Measurements from ENCODE around the gene ABCA7. TPM values are rescaled to one million over a fixed set of nuclear protein-coding genes. Genes with fewer than 3 reads are reported as not detected.
A peak's percentile ranks its signal among the peaks of the same experiment; 100 is the strongest.

ABCA7 gene
- total and polyA plus RNA-seq, 2 of the 13 experiments (the other 11 are each of a cell fraction or from before 2014, with no cell fraction given) = 4.4 to 32.4 TPM

DNA sequence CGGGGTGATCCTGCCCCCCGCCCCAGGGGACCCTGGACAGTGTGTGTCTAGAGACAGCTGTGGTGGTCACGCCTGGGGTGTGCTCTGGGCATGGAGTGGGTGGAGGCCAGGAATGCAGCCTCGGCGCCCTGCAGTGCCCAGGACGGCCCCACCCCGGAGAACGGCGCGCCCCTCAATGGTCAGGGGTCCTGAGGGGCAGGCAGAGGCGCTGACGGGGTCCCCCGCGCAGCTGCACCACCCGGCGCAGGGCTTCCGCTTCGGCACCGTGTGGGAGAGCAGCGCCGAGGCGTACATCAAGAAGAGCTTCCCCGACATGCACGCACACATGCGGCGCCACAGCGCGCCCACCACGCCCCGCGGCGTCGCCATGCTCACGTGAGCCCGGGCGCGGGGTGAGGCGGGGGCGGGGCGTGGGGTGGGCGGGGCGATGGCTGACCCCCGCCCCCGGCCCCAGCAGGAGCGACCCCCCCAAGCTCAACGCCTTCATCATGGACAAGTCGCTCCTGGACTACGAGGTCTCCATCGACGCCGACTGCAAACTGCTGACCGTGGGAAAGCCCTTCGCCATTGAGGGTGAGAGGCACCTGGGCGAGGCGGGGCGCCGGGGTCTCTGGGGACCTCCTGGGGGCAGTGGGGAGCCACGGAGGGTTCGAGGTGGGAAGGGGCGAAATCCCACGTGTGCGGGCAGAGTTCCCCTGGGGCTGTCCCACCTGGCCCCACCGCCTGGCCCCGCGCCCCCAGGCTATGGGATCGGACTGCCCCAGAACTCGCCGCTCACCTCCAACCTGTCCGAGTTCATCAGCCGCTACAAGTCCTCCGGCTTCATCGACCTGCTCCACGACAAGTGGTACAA is 32.3 kb upstream of the ABCA7 start:
- intact Hi-C loops (cut with micrococcal nuclease; ENCODE audit: unreplicated experiment) (no loop called here), in situ Hi-C loops (cut with HindIII; ENCODE audit: extremely low pct_ligation_motif_present, low pct_unique_long_range_greater_than_20kb) (no loop called here)
- no peaks in the 10 kb centered on the region for H3K79me2 ChIP-seq (ENCODE audit: insufficient read depth, low read length)
- no peak overlapping the region for H3K4me2 ChIP-seq (ENCODE audit: low read depth, low read length)
- ChIA-PET POLR2A (no interaction called here), CTCF (ENCODE audit: low intra/inter-chr PET ratio, low total read pairs) (no interaction called here)
- H3K9ac ChIP-seq (ENCODE audit: insufficient read depth, low read depth, low read length) = no peak overlapping the region
- DNase-seq (ENCODE audit: low spot score) (no peak), FAIRE-seq (no peak), ATAC-seq (no peak)
- H3K36me3 ChIP-seq (replicated peaks in 1 of 2; ENCODE audit: control insufficient read depth in 1 of 2, insufficient read depth in 2 of 2, low read length in 2 of 2) = peaks cover 0 to 1% of the 10 kb centered on the region in 2 experiments; a peak in 1 of 5 replicates
- no peaks in the 10 kb centered on the region for H3K9me3 ChIP-seq (ENCODE audit: low read length)
- H3K4me3 ChIP-seq (replicated peaks in 1 of 3; ENCODE audit: insufficient read depth in 1 of 3, low read depth in 2 of 3, low read length in 3 of 3) = no peak overlapping the region
- 0 out of 4 replicates have a peak, but pooled peaks of 1 of the 2 experiments have one; percentile 3 for TF ChIP-seq MAFK (conservative IDR thresholded peaks at IDR 0.05 in 1 of 2, IDR thresholded peaks at IDR 0.05 in 1 of 2; ENCODE audit: low read length in 2 of 2)
- TF ChIP-seq, protein P1, sequence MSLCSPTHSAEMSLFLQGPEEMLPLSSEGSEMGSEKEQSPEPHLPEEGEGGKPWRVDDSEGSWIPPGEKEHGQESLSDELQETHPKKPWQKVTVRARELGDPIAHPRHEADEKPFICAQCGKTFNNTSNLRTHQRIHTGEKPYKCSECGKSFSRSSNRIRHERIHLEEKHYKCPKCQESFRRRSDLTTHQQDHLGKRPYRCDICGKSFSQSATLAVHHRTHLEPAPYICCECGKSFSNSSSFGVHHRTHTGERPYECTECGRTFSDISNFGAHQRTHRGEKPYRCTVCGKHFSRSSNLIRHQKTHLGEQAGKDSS (CRISPR knock-in tag; IDR thresholded peaks at IDR 0.05; ENCODE audit: borderline replicate concordance, low read depth) = no peak
- TF ChIP-seq ZNF879 (CRISPR knock-in tag; IDR thresholded peaks at IDR 0.05) = no peak
- TF ChIP-seq, protein P2, sequence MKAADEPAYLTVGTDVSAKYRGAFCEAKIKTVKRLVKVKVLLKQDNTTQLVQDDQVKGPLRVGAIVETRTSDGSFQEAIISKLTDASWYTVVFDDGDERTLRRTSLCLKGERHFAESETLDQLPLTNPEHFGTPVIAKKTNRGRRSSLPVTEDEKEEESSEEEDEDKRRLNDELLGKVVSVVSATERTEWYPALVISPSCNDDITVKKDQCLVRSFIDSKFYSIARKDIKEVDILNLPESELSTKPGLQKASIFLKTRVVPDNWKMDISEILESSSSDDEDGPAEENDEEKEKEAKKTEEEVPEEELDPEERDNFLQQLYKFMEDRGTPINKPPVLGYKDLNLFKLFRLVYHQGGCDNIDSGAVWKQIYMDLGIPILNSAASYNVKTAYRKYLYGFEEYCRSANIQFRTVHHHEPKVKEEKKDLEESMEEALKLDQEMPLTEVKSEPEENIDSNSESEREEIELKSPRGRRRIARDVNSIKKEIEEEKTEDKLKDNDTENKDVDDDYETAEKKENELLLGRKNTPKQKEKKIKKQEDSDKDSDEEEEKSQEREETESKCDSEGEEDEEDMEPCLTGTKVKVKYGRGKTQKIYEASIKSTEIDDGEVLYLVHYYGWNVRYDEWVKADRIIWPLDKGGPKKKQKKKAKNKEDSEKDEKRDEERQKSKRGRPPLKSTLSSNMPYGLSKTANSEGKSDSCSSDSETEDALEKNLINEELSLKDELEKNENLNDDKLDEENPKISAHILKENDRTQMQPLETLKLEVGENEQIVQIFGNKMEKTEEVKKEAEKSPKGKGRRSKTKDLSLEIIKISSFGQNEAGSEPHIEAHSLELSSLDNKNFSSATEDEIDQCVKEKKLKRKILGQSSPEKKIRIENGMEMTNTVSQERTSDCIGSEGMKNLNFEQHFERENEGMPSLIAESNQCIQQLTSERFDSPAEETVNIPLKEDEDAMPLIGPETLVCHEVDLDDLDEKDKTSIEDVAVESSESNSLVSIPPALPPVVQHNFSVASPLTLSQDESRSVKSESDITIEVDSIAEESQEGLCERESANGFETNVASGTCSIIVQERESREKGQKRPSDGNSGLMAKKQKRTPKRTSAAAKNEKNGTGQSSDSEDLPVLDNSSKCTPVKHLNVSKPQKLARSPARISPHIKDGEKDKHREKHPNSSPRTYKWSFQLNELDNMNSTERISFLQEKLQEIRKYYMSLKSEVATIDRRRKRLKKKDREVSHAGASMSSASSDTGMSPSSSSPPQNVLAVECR (CRISPR knock-in tag; IDR thresholded peaks at IDR 0.05; ENCODE audit: borderline replicate concordance) = no peak
- no TSS peak for BruUV-seq (replicated peaks)
- H3K27me3 ChIP-seq (ENCODE audit: control insufficient read depth in 1 of 2, insufficient read depth in 2 of 2, low read length in 2 of 2) = peaks cover 8 to 24% of the 10 kb centered on the region in 2 experiments
- 92% methylated on average over 27 of the region's 73 CpGs for WGBS (ENCODE audit: low lambda C conversion rate)
- H3K4me1 ChIP-seq (ENCODE audit: insufficient read depth, low read length) = peaks cover 13% of the 10 kb centered on the region
- no peak overlapping the region for H2AFZ ChIP-seq (ENCODE audit: low read length)
- H4K20me1 ChIP-seq (ENCODE audit: insufficient read depth, low read length) = no peaks in the 10 kb centered on the region
- no peak overlapping the region for H3K27ac ChIP-seq (ENCODE audit: extremely low read length, insufficient read depth, low read length)

All from HepG2 (cell line).